HG03025 (cell line): Measurements from ENCODE around the gene TARBP2.

Experiments used
- ATAC-seq: cut with Tn5 transposase; IDR thresholded peaks from one replicate; pipeline ENCODE4 v1.9.1; 2021; ENCODE audit warnings: mild to moderate bottlenecking, moderate library complexity; ENCODE audit not compliant: unreplicated experiment, low FRiP score

TARBP2 gene

DNA sequence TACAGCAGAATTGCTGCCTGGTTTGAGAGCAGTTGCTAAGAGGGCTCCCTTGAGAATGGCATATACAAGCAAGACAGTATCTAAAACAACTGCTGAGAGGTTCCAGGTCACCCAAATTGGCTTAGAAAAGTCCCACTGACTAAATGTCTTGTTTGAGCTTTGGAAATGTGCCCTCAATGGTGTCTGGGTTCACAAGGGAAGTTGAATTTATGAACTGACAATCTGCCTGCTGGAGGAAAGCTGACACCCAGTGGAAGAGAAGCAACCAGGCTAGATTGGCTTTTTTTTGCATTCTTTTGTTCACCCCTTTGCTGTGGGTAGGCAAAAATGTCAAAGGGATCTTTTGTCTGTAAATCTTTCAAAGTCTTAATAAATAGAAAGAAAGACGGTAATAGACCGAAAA lies 50.8 kb downstream of the TARBP2 start:
- ATAC-seq, result no peak

DNA sequence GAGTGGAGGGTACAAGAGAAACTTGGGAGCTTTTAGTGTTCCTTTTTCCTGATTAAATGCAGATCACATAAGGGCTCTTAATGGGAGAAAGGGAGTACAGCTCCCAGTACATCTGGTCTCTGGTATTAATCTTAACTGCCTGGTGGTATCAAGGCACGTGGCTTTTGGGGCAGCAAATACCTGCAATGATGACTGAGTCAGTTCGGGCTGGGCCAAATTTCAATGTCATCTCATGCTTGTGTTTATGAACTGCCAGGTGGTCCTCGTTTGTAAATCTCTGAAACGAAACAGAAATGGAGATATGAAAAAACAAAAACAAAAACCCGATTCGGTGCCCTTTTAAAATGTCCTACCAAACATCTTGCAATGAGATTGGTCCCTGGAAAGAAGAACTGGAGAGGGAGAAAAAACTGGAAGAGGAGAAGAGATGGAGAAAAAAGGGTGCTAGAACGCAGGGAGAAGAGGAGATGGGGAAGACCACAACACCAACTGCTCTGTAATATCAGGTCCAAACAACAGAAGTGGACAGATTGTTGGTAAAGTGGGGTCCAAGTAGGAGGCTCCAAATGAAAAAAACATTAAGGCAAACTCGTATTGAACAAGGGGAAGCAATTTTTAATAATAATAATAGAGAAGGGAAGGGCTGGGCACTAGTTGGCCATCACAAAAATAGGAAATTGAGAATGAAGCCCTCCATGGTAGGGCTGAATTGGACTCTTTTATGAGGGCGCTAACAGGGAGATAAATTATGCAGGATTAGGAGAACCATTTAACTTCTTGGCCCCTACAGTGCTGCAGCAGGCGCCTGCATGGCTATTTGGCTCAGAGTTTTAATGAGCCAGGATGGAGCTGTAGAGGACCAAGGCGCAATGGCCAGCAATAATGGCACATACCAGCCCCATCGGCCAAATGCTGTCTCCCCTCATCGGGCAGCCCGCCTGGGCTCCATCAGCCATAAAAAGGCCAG lies 51.6 kb downstream of the TARBP2 start:
- ATAC-seq, result no peak
